Naive thymus-derived CD4-positive, alpha-beta T cell (primary cell): ENCODE results near the gene ANTXR2. TPM values are rescaled to one million over a fixed set of nuclear protein-coding genes. Genes with fewer than 3 reads are reported as not detected.

Source experiments
- ATAC-seq: fragments of 150-1000 bp; cut with Tn5 transposase; 2 replicates; pipeline ENCODE4 v1.10.0; 2021; ENCODE audit warnings: mild to moderate bottlenecking, moderate library complexity
- CTCF ChIA-PET: fragments of 350-600 bp; sonication (Branson Sonifier 250); formaldehyde crosslinking; loops from one replicate; lab custom pipeline; 2021; ENCODE audit warnings: antibody characterized with exemption; lab: Charles Lee
- POLR2A ChIA-PET: fragments of 350-600 bp; sonication (Branson Sonifier 250); formaldehyde crosslinking; loops from one replicate; lab custom pipeline; 2021; ENCODE audit warnings: antibody characterized with exemption, inconsistent platforms; lab: Charles Lee
- DNase-seq, 9 donors: peaks; one replicate each; pipeline versions ENCODE4 v3.0.0 to v3.0.0-alpha.2; 2020 to 2022; ENCODE audit warnings: mixed read lengths in 1 of 9
- H3K27ac ChIP-seq: one replicate; pipeline ENCODE4 v1.7.0; 2013; ENCODE audit warnings: mild to moderate bottlenecking, low read depth, low read length, moderate library complexity
- H3K27me3 ChIP-seq, 2 donors: one replicate each; pipeline ENCODE4 v1.7.0; 2013; ENCODE audit warnings: low read length in 2 of 2, mild to moderate bottlenecking in 2 of 2, moderate library complexity in 2 of 2; ENCODE audit not compliant: control insufficient read depth in 2 of 2, insufficient read depth in 2 of 2
- H3K36me3 ChIP-seq, 3 experiments: 1 replicate in 2 of 3; 2 replicates in 1 of 3; pipeline ENCODE4 v1.7.0; 2013; ENCODE audit warnings: low read length in 3 of 3, mild to moderate bottlenecking in 3 of 3, moderate library complexity in 1 of 3; ENCODE audit not compliant: insufficient read depth in 3 of 3, control insufficient read depth in 2 of 3
- H3K4me1 ChIP-seq, 2 donors: one replicate each; pipeline ENCODE4 v1.7.0; 2013; ENCODE audit warnings: low read length in 2 of 2, mild to moderate bottlenecking in 2 of 2, moderate library complexity in 1 of 2; ENCODE audit not compliant: control insufficient read depth in 2 of 2, insufficient read depth in 2 of 2
- H3K4me3 ChIP-seq: 2 replicates; pipeline ENCODE4 v1.7.0; 2013; ENCODE audit warnings: mild to moderate bottlenecking, low read length
- H3K9me3 ChIP-seq, 3 experiments: 1 replicate in 2 of 3; 2 replicates in 1 of 3; pipeline ENCODE4 v1.7.0; 2013; ENCODE audit warnings: low read length in 3 of 3; ENCODE audit not compliant: control insufficient read depth in 2 of 3
- H3K27ac Mint-ChIP-seq, 9 donors: one replicate each; pipeline ENCODE4 v1.8.0; 2020 to 2022; ENCODE audit warnings: mixed read lengths in 9 of 9, mild to moderate bottlenecking in 8 of 9, moderate library complexity in 5 of 9, inconsistent platforms in 2 of 9
- H3K27me3 Mint-ChIP-seq, 5 donors: one replicate each; pipeline ENCODE4 v1.8.0; 2021 to 2022; ENCODE audit warnings: mixed read lengths in 5 of 5, mild to moderate bottlenecking in 1 of 5
- H3K36me3 Mint-ChIP-seq, 5 donors: one replicate each; pipeline ENCODE4 v1.8.0; 2020 to 2022; ENCODE audit warnings: mixed read lengths in 5 of 5, mild to moderate bottlenecking in 3 of 5, inconsistent platforms in 1 of 5
- H3K4me1 Mint-ChIP-seq, 7 donors: one replicate each; pipeline ENCODE4 v1.8.0; 2020 to 2022; ENCODE audit warnings: mixed read lengths in 7 of 7, mild to moderate bottlenecking in 3 of 7, inconsistent platforms in 1 of 7
- H3K4me3 Mint-ChIP-seq, 10 donors: one replicate each; pipeline ENCODE4 v1.8.0; 2020 to 2022; ENCODE audit warnings: mild to moderate bottlenecking in 10 of 10, mixed read lengths in 10 of 10, moderate library complexity in 6 of 10, inconsistent platforms in 2 of 10
- H3K9me3 Mint-ChIP-seq, 11 donors: one replicate each; pipeline ENCODE4 v1.8.0; 2020 to 2022; ENCODE audit warnings: mixed read lengths in 11 of 11, mild to moderate bottlenecking in 4 of 11, inconsistent platforms in 1 of 11, moderate library complexity in 1 of 11
- intact Hi-C, 2 donors: fragments of 100-400 bp; cut with micrococcal nuclease; formaldehyde crosslinking; loops; one replicate each; pipeline ENCODE4 v1.15.1; 2023
- polyA plus RNA-seq, 2 donors: library from polyadenylated mRNA; unstranded; fragments of 300-500 nt; fragmentation: Illumina TruSeq; gene quantifications; one replicate each; pipeline ENCODE4 v1.2.3, GENCODE V29; 2021
- total RNA-seq, 6 experiments: library from RNA in 5 of 6; stranded (reverse) in 5 of 6; gene quantifications; 1 replicate in 5 of 6; 2 replicates in 1 of 6; pipeline ENCODE4 v1.2.3 and lab custom pipeline; 2021 to 2026

Gene ANTXR2
- total and polyA plus RNA-seq, 7 experiments from 2014 or later, result 20.3 to 69.8 (median 42.2) TPM

GRCh38 chr4:79883290-79883689 lies 189.7 kb downstream of the ANTXR2 start:
- H3K4me3 Mint-ChIP-seq, result no peak overlapping the region
- no peaks in the 10 kb centered on the region for H3K27me3 ChIP-seq
- POLR2A ChIA-PET, result no interaction called here
- intact Hi-C loops, result no loop called here
- H3K27ac Mint-ChIP-seq, result no peak overlapping the region
- no peaks in the 10 kb centered on the region for H3K4me1 ChIP-seq
- DNase-seq, result no peak
- H3K36me3 Mint-ChIP-seq, result no peaks in the 10 kb centered on the region
- H3K4me3 ChIP-seq, result no peak overlapping the region
- no peaks in the 10 kb centered on the region for H3K4me1 Mint-ChIP-seq
- H3K9me3 ChIP-seq, result no peaks in the 10 kb centered on the region
- CTCF ChIA-PET, result no interaction called here
- no peak overlapping the region for H3K27ac ChIP-seq
- no peaks in the 10 kb centered on the region for H3K36me3 ChIP-seq
- peaks cover 0 to 5% (median 0%) of the 10 kb centered on the region in 5 donors for H3K27me3 Mint-ChIP-seq
- H3K9me3 Mint-ChIP-seq, result peaks cover 0 to 3% (median under 1%) of the 10 kb centered on the region in 11 donors
- ATAC-seq, result no peak

GRCh38 chr4:79882806-79883205 lies 190.2 kb downstream of the ANTXR2 start:
- Mint-ChIP-seq H3K4me3 (no peak overlapping the region), H3K9me3 (peaks cover 0 to 8% (median 4%) of the 10 kb centered on the region in 11 donors), H3K36me3 (peaks cover 0 to 4% (median 0%) of the 10 kb centered on the region in 5 donors), H3K4me1 (no peaks in the 10 kb centered on the region), H3K27me3 (peaks cover 0 to 7% (median 0%) of the 10 kb centered on the region in 5 donors), H3K27ac (no peak overlapping the region)
- no peak for DNase-seq
- no peaks in the 10 kb centered on the region for H3K27me3 ChIP-seq
- H3K4me3 ChIP-seq, result no peak overlapping the region
- ChIA-PET CTCF (no interaction called here), POLR2A (no interaction called here)
- no peak for ATAC-seq
- H3K27ac ChIP-seq, result no peak overlapping the region
- no peaks in the 10 kb centered on the region for H3K36me3 ChIP-seq
- no peaks in the 10 kb centered on the region for H3K4me1 ChIP-seq
- intact Hi-C loops, result no loop called here
- no peaks in the 10 kb centered on the region for H3K9me3 ChIP-seq

- peaks cover 0 to 8% (median 0%) of the 10 kb centered on the region in 5 donors for H3K27me3 Mint-ChIP-seq
- no peaks in the 10 kb centered on the region for H3K9me3 ChIP-seq
- ATAC-seq (no peak), DNase-seq (no peak)
- POLR2A ChIA-PET, result no interaction called here
- intact Hi-C loops, result no loop called here
- peaks cover 0 to 10% (median 4%) of the 10 kb centered on the region in 11 donors for H3K9me3 Mint-ChIP-seq
- no peaks in the 10 kb centered on the region for H3K4me1 ChIP-seq
- no peak overlapping the region for H3K27ac Mint-ChIP-seq
- H3K27me3 ChIP-seq, result no peaks in the 10 kb centered on the region
- H3K4me3 Mint-ChIP-seq, result no peak overlapping the region
- CTCF ChIA-PET, result no interaction called here
- no peaks in the 10 kb centered on the region for H3K36me3 ChIP-seq
- no peak overlapping the region for H3K4me3 ChIP-seq
- H3K27ac ChIP-seq, result no peak overlapping the region
- H3K36me3 Mint-ChIP-seq, result peaks cover 0 to 4% (median 0%) of the 10 kb centered on the region in 5 donors
- H3K4me1 Mint-ChIP-seq, result no peaks in the 10 kb centered on the region
Measured at GRCh38 chr4:79881407-79881806, 191.6 kb downstream of the ANTXR2 start.

GRCh38 chr4:79877511-79877910 lies 195.5 kb downstream of the ANTXR2 start:
- Mint-ChIP-seq H3K36me3 (peaks cover 0 to 4% (median 0%) of the 10 kb centered on the region in 5 donors), H3K4me1 (no peaks in the 10 kb centered on the region), H3K9me3 (peaks cover 0 to 10% (median 4%) of the 10 kb centered on the region in 11 donors), H3K27ac (no peak overlapping the region), H3K27me3 (peaks cover 0 to 8% (median 0%) of the 10 kb centered on the region in 5 donors), H3K4me3 (no peak overlapping the region)
- ChIA-PET POLR2A (interaction anchor here (0.6 kb wide), 1 partner anchor 108 kb away, joined by 4 read pairs; no protein-coding TSS in a partner anchor), CTCF (no interaction called here)
- Histone ChIP-seq H3K36me3 (no peaks in the 10 kb centered on the region), H3K4me3 (no peak overlapping the region), H3K9me3 (no peaks in the 10 kb centered on the region), H3K4me1 (no peaks in the 10 kb centered on the region), H3K27me3 (no peaks in the 10 kb centered on the region), H3K27ac (no peak overlapping the region)
- no peak for ATAC-seq
- no peak for DNase-seq
- intact Hi-C loops, result no loop called here

GRCh38 chr4:79875344-79875899 lies 197.6 kb downstream of the ANTXR2 start:
- Histone ChIP-seq H3K4me1 (no peaks in the 10 kb centered on the region), H3K36me3 (no peaks in the 10 kb centered on the region), H3K9me3 (no peaks in the 10 kb centered on the region), H3K27me3 (no peaks in the 10 kb centered on the region), H3K27ac (no peak overlapping the region), H3K4me3 (no peak overlapping the region)
- Mint-ChIP-seq H3K36me3 (peaks cover 0 to 4% (median 0%) of the 10 kb centered on the region in 5 donors), H3K9me3 (peaks cover 0 to 10% (median 4%) of the 10 kb centered on the region in 11 donors), H3K27me3 (peaks cover 0 to 8% (median 0%) of the 10 kb centered on the region in 5 donors), H3K27ac (no peak overlapping the region), H3K4me3 (no peak overlapping the region), H3K4me1 (no peaks in the 10 kb centered on the region)
- intact Hi-C loops, result no loop called here
- no peak for ATAC-seq
- no peak for DNase-seq
- CTCF ChIA-PET, result no interaction called here
- POLR2A ChIA-PET, result no interaction called here

- H3K27ac Mint-ChIP-seq, result no peak overlapping the region
- no peak for ATAC-seq
Measured at GRCh38 chr4:79874197-79874596, 198.8 kb downstream of the ANTXR2 start.

GRCh38 chr4:79872738-79873137 lies 200.3 kb downstream of the ANTXR2 start:
- H3K9me3 Mint-ChIP-seq, result peaks cover 0 to 2% (median 0%) of the 10 kb centered on the region in 11 donors
- no peak overlapping the region for H3K4me3 Mint-ChIP-seq
- peaks cover 4 to 10% (median 5%) of the 10 kb centered on the region in 5 donors for H3K27me3 Mint-ChIP-seq
- H3K27me3 ChIP-seq, result no peaks in the 10 kb centered on the region
- no peaks in the 10 kb centered on the region for H3K4me1 ChIP-seq
- POLR2A ChIA-PET, result no interaction called here
- no peak overlapping the region for H3K4me3 ChIP-seq
- ATAC-seq, result no peak
- H3K9me3 ChIP-seq, result no peaks in the 10 kb centered on the region
- intact Hi-C loops, result no loop called here
- DNase-seq, result no peak
- H3K27ac Mint-ChIP-seq, result no peak overlapping the region
- H3K36me3 ChIP-seq, result no peaks in the 10 kb centered on the region
- CTCF ChIA-PET, result no interaction called here
- no peaks in the 10 kb centered on the region for H3K36me3 Mint-ChIP-seq
- H3K27ac ChIP-seq, result no peak overlapping the region
- no peaks in the 10 kb centered on the region for H3K4me1 Mint-ChIP-seq

More at GRCh38 chr4:79874197-79874596, 198.8 kb downstream of the ANTXR2 start:
- no peaks in the 10 kb centered on the region for H3K4me1 Mint-ChIP-seq
- intact Hi-C loops, result no loop called here
- Histone ChIP-seq H3K27ac (no peak overlapping the region), H3K9me3 (no peaks in the 10 kb centered on the region), H3K4me1 (no peaks in the 10 kb centered on the region), H3K27me3 (no peaks in the 10 kb centered on the region), H3K36me3 (no peaks in the 10 kb centered on the region), H3K4me3 (no peak overlapping the region)
- H3K4me3 Mint-ChIP-seq, result no peak overlapping the region
- ChIA-PET POLR2A (no interaction called here), CTCF (no interaction called here)
- no peak for DNase-seq
- H3K9me3 Mint-ChIP-seq, result peaks cover 0 to 10% (median 4%) of the 10 kb centered on the region in 11 donors
- H3K27me3 Mint-ChIP-seq, result peaks cover 0 to 15% (median 4%) of the 10 kb centered on the region in 5 donors
- H3K36me3 Mint-ChIP-seq, result peaks cover 0 to 4% (median 0%) of the 10 kb centered on the region in 5 donors
